ENCODE measurements around the gene PLCG2. TPM values are rescaled to one million over a fixed set of nuclear protein-coding genes. Genes with fewer than 3 reads are reported as not detected.
"Not testable (repeated sequence)": the region's sequence is repeated elsewhere in the genome, so short reads cannot be mapped to it uniquely, and the experiment has no call there.

PLCG2 gene
- polyA plus RNA-seq, 1 donor from 2014 or later = not detected

GRCh38 chr16:81799138-81799504 is 20.0 kb downstream of the PLCG2 start:
- Histone ChIP-seq H3F3A (ENCODE audit: insufficient read depth, low read length, poor library complexity, severe bottlenecking) (no peaks in the 10 kb centered on the region), H3K9me3 (ENCODE audit: low read length) (no peaks in the 10 kb centered on the region), H3K9ac (ENCODE audit: low read length) (no peak overlapping the region), H3K27ac (ENCODE audit: low read length) (no peak overlapping the region), H3K4me3 (ENCODE audit: low read length) (no peak overlapping the region), H3K4me2 (ENCODE audit: low read length) (no peak overlapping the region), H3K27me3 (ENCODE audit: insufficient read depth, low read depth, low read length) (no peaks in the 10 kb centered on the region), H2AFZ (ENCODE audit: low read depth, low read length) (no peak overlapping the region), H3K9me2 (ENCODE audit: insufficient read depth, low read length) (no peaks in the 10 kb centered on the region), H4K20me1 (ENCODE audit: insufficient read depth) (no peaks in the 10 kb centered on the region), H3K36me3 (ENCODE audit: insufficient read depth, low read length) (no peaks in the 10 kb centered on the region), H3K79me2 (replicated peaks; ENCODE audit: insufficient read depth, low read length) (no peaks in the 10 kb centered on the region)
- TF ChIP-seq CTCF (IDR thresholded peaks at IDR 0.05; ENCODE audit: poor library complexity, severe bottlenecking) (no peak), RAD21 (conservative IDR thresholded peaks at IDR 0.05) (no peak), POLR2AphosphoS5 (IDR thresholded peaks at IDR 0.05) (no peak), EP300 (conservative IDR thresholded peaks at IDR 0.05; ENCODE audit: poor library complexity, severe bottlenecking) (no peak), SMC3 (conservative IDR thresholded peaks at IDR 0.05; ENCODE audit: poor library complexity) (no peak), REST (IDR thresholded peaks at IDR 0.05; ENCODE audit: borderline replicate concordance) (no peak), MXI1 (conservative IDR thresholded peaks at IDR 0.05; ENCODE audit: poor library complexity, severe bottlenecking) (no peak), TAF1 (IDR thresholded peaks at IDR 0.05; ENCODE audit: low read depth) (no peak), EZH2 (IDR thresholded peaks at IDR 0.05; ENCODE audit: borderline replicate concordance, insufficient read depth, low read length, poor library complexity, severe bottlenecking) (no peak)

- not testable (repeated sequence) for H3K27ac ChIP-seq (ENCODE audit: low read length); H2AFZ ChIP-seq (ENCODE audit: low read depth, low read length); H3K9me3 ChIP-seq (ENCODE audit: low read length); H3K27me3 ChIP-seq (ENCODE audit: insufficient read depth, low read depth, low read length); H3K9me2 ChIP-seq (ENCODE audit: insufficient read depth, low read length); H3K4me2 ChIP-seq (ENCODE audit: low read length); H3K79me2 ChIP-seq (replicated peaks; ENCODE audit: insufficient read depth, low read length); H3K4me3 ChIP-seq (ENCODE audit: low read length); H3K36me3 ChIP-seq (ENCODE audit: insufficient read depth, low read length); H3F3A ChIP-seq (ENCODE audit: insufficient read depth, low read length, poor library complexity, severe bottlenecking); H3K9ac ChIP-seq (ENCODE audit: low read length); H4K20me1 ChIP-seq (ENCODE audit: insufficient read depth)
Observed at GRCh38 chr16:81801724-81802123, 22.6 kb downstream of the PLCG2 start.

GRCh38 chr16:81803332-81803731 is 24.2 kb downstream of the PLCG2 start:
- no peak for TF ChIP-seq POLR2AphosphoS5 (IDR thresholded peaks at IDR 0.05)
- Histone ChIP-seq H3K9me3 (ENCODE audit: low read length) (no peaks in the 10 kb centered on the region), H4K20me1 (ENCODE audit: insufficient read depth) (no peaks in the 10 kb centered on the region), H3K27ac (ENCODE audit: low read length) (no peak overlapping the region), H3K79me2 (replicated peaks; ENCODE audit: insufficient read depth, low read length) (no peaks in the 10 kb centered on the region), H3K36me3 (ENCODE audit: insufficient read depth, low read length) (no peaks in the 10 kb centered on the region), H3K9ac (ENCODE audit: low read length) (no peak overlapping the region), H3K9me2 (ENCODE audit: insufficient read depth, low read length) (no peaks in the 10 kb centered on the region), H3K4me3 (ENCODE audit: low read length) (no peak overlapping the region), H2AFZ (ENCODE audit: low read depth, low read length) (no peak overlapping the region), H3K27me3 (ENCODE audit: insufficient read depth, low read depth, low read length) (no peaks in the 10 kb centered on the region), H3F3A (ENCODE audit: insufficient read depth, low read length, poor library complexity, severe bottlenecking) (no peaks in the 10 kb centered on the region), H3K4me2 (ENCODE audit: low read length) (no peak overlapping the region)
